PC-9 (cell line): ENCODE measurements around the gene ACP3. TPM values are rescaled to one million over a fixed set of nuclear protein-coding genes. Genes with fewer than 3 reads are reported as not detected.

ENCODE experiments used
- BruUV-seq: library from RNA; stranded (reverse); fragments of 400-500 nt; replicated peaks from 2 replicates; lab custom pipeline; 2021; lab: Mats Ljungman, UMichigan
- CTCF ChIA-PET: fragments of 300-600 bp; sonication (Branson Sonifier 250); formaldehyde crosslinking; loops from one replicate; lab custom pipeline; 2022; ENCODE audit warnings: antibody characterized with exemption; lab: Charles Lee
- POLR2A ChIA-PET: fragments of 300-600 bp; sonication (Branson Sonifier 250); formaldehyde crosslinking; loops from one replicate; lab custom pipeline; 2022; ENCODE audit warnings: antibody characterized with exemption; ENCODE audit not compliant: unreplicated experiment; lab: Charles Lee
- DNase-seq, 2 experiments: peaks; one replicate each; pipeline versions ENCODE4 v3.0.0 to v3.0.0-alpha.2; 2015 to 2022; ENCODE audit warnings: mixed read lengths in 1 of 2
- H2AFZ ChIP-seq: fragments of 200-600 bp; sonication (generic); 2 replicates; pipeline ENCODE4 v1.8.1; 2017; ENCODE audit warnings: antibody characterized with exemption
- H3F3A ChIP-seq: fragments of 200-600 bp; sonication (generic); 2 replicates; pipeline ENCODE4 v1.8.1; 2017; ENCODE audit warnings: antibody characterized with exemption, mild to moderate bottlenecking, low read depth; ENCODE audit not compliant: insufficient read depth
- H3K27ac ChIP-seq: fragments of 200-600 bp; sonication (generic); 2 replicates; pipeline ENCODE4 v1.6.1; 2016; ENCODE audit warnings: mixed run types
- H3K27me3 ChIP-seq: fragments of 200-600 bp; sonication (generic); 2 replicates; pipeline ENCODE4 v1.6.1; 2016; ENCODE audit warnings: low read depth, mixed run types; ENCODE audit not compliant: insufficient read depth
- H3K36me3 ChIP-seq: fragments of 200-600 bp; sonication (generic); 2 replicates; pipeline ENCODE4 v1.6.1; 2016; ENCODE audit warnings: low read depth, mixed run types
- H3K4me1 ChIP-seq: fragments of 200-600 bp; sonication (generic); replicated peaks from 2 replicates; pipeline ENCODE4 v1.6.1; 2016; ENCODE audit warnings: mixed run types; ENCODE audit not compliant: insufficient read depth
- H3K4me2 ChIP-seq: fragments of 200-600 bp; sonication (generic); 2 replicates; pipeline ENCODE4 v1.6.1; 2017; ENCODE audit warnings: mixed run types
- H3K4me3 ChIP-seq: fragments of 200-600 bp; sonication (generic); 2 replicates; pipeline ENCODE4 v1.6.1; 2016; ENCODE audit warnings: mixed run types
- H3K79me2 ChIP-seq: fragments of 200-600 bp; sonication (generic); 2 replicates; pipeline ENCODE4 v1.6.1; 2017; ENCODE audit warnings: low read depth, mixed run types
- H3K9me2 ChIP-seq: fragments of 200-600 bp; sonication (generic); 2 replicates; pipeline ENCODE4 v1.8.1; 2017; ENCODE audit warnings: mild to moderate bottlenecking; ENCODE audit not compliant: insufficient read depth
- H3K9me3 ChIP-seq: fragments of 200-600 bp; sonication (generic); 2 replicates; pipeline ENCODE4 v1.8.1; 2016; ENCODE audit warnings: low read depth; ENCODE audit not compliant: insufficient read depth
- H4K20me1 ChIP-seq: fragments of 200-600 bp; sonication (generic); 2 replicates; pipeline ENCODE4 v1.8.1; 2017; ENCODE audit not compliant: insufficient read depth
- EZH2 ChIP-seq: fragments of 200-600 bp; sonication (generic); IDR thresholded peaks from 2 replicates; pipeline ENCODE4 v1.8.0; 2017; ENCODE audit warnings: antibody characterized with exemption, low read depth
- intact Hi-C: fragments of 100-400 bp; cut with micrococcal nuclease; formaldehyde crosslinking; loops from one replicate; pipeline ENCODE4 v1.10.0; 2022; ENCODE audit not compliant: unreplicated experiment
- total RNA-seq: library from RNA; stranded (reverse); gene quantifications from 2 replicates; pipeline ENCODE4 v1.2.3, GENCODE V29; 2021
- TF ChIP-seq, protein P1 (sequence below): fragments of 200-600 bp; sonication (generic); conservative IDR thresholded peaks from 2 replicates; pipeline ENCODE4 v1.6.1; 2017; ENCODE audit warnings: mixed run types, antibody characterized with exemption, mild to moderate bottlenecking, moderate library complexity

Gene ACP3
- total RNA-seq, 1 experiment from 2014 or later = 3.5 TPM

DNA sequence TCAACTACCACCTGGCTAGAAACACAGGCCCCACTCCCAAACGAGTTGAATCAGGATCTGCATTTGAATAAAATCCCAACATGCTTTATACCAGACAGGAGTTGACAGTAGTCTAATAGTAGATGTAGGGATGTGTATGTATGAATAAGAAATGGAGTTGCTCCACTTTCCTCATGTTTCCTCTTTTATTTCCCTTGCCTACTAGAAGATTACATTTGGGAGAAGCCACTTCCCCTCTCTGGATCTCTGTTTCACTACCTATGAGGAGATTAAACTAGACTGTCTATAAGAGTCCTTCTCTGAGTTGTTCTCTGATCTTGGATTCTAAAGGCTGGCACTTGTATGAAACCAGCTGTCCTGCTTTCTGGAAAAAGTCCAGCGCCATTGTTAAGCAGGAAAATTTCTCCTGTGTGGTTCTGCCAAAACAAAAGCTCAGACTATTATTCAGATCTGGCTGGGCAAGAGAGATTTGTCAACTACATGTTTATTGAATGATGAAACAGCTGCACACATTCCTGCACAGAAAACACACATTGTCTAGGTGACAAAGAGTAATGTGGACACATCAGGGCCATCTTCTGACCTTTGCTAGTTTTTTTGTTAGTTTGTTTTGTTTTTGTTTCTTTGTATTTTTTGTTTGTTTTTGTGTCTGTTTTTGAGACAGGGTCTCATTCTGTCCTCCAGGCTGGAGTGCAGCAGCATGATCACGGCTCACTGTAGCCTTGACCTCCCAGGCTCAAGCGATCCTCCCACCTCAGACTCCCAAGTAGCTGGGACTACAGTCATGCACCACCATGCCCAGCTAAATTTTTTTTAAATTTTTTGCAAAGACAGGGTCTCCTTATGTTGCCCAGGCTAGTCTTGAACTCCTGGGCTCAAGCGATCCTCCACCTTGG, 29.9 kb downstream of the ACP3 start:
- peak overlapping the region; percentile 31; the same call in 1 of the 2 replicates for H3K4me2 ChIP-seq

DNA sequence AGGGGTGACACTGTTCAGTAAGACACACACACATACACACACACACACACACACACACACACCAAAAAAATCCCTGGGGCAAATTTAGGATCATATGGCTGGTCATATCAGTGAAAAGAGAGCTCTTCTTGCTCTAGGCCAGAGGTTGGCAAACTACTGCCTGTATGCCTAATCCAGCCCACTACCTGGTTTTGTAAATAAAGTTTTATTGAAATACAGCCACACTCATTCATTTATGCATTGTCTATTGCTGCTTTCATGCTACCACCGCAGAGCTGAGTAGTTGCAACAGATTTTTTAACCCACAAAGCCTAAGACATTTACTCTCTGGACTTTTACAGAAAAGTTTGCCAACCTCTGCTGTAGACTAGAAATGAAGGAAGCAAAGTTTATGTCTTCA, 30.6 kb downstream of the ACP3 start:
- H3K9me3 ChIP-seq = no peaks in the 10 kb centered on the region
- intact Hi-C loops = loop anchor here (5.0 to 10.0 kb wide), 2 partner anchors 69 to 343 kb away; partner anchors contain the start of gene DNAJC13
- ChIA-PET CTCF (interaction anchor here (0.6 to 0.7 kb wide), 3 partner anchors 91 to 332 kb away, joined by 3 to 8 read pairs (median 3); no protein-coding TSS in a partner anchor), POLR2A (no interaction called here)
- BruUV-seq = no TSS peak
- H3K9me2 ChIP-seq = no peaks in the 10 kb centered on the region
- H3F3A ChIP-seq = peaks cover 31% of the 10 kb centered on the region
- no peaks in the 10 kb centered on the region for H3K36me3 ChIP-seq
- H3K4me3 ChIP-seq = no peak overlapping the region
- H3K27me3 ChIP-seq = no peaks in the 10 kb centered on the region
- H3K4me2 ChIP-seq = no peak overlapping the region
- H3K27ac ChIP-seq = no peak overlapping the region
- H3K4me1 ChIP-seq = peaks cover 42% of the 10 kb centered on the region
- DNase-seq = no peak
- H3K79me2 ChIP-seq = no peaks in the 10 kb centered on the region
- no peak for TF ChIP-seq EZH2
- TF ChIP-seq, protein P1, sequence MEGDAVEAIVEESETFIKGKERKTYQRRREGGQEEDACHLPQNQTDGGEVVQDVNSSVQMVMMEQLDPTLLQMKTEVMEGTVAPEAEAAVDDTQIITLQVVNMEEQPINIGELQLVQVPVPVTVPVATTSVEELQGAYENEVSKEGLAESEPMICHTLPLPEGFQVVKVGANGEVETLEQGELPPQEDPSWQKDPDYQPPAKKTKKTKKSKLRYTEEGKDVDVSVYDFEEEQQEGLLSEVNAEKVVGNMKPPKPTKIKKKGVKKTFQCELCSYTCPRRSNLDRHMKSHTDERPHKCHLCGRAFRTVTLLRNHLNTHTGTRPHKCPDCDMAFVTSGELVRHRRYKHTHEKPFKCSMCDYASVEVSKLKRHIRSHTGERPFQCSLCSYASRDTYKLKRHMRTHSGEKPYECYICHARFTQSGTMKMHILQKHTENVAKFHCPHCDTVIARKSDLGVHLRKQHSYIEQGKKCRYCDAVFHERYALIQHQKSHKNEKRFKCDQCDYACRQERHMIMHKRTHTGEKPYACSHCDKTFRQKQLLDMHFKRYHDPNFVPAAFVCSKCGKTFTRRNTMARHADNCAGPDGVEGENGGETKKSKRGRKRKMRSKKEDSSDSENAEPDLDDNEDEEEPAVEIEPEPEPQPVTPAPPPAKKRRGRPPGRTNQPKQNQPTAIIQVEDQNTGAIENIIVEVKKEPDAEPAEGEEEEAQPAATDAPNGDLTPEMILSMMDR = no peak
- H4K20me1 ChIP-seq = no peaks in the 10 kb centered on the region
- H2AFZ ChIP-seq = no peak overlapping the region

More for the DNA sequence above, 29.9 kb downstream of the ACP3 start:
- Histone ChIP-seq H3K27me3 (no peaks in the 10 kb centered on the region), H3F3A (peaks cover 31% of the 10 kb centered on the region), H2AFZ (peak overlapping the region; percentile 41; the same call in 1 of the 2 replicates), H3K9me2 (no peaks in the 10 kb centered on the region), H3K4me1 (peaks cover 42% of the 10 kb centered on the region), H3K27ac (peak overlapping the region; percentile 52), H3K79me2 (no peaks in the 10 kb centered on the region), H3K4me3 (no peak overlapping the region), H3K36me3 (no peaks in the 10 kb centered on the region), H4K20me1 (no peaks in the 10 kb centered on the region), H3K9me3 (no peaks in the 10 kb centered on the region)
- ChIA-PET CTCF (interaction anchor here (0.7 kb wide), 2 partner anchors 90 to 333 kb away, joined by 3 to 8 read pairs; no protein-coding TSS in a partner anchor), POLR2A (interaction anchor here (0.7 kb wide), 1 partner anchor 64 kb away, joined by 4 read pairs; no protein-coding TSS in a partner anchor)
- BruUV-seq = no TSS peak
- TF ChIP-seq, protein P1 = no peak
- TF ChIP-seq EZH2 = no peak
- peak; percentile 50 to 76 for DNase-seq
- intact Hi-C loops = loop anchor here (5.0 to 10.0 kb wide), 2 partner anchors 70 to 342 kb away; partner anchors contain the start of gene DNAJC13

DNA sequence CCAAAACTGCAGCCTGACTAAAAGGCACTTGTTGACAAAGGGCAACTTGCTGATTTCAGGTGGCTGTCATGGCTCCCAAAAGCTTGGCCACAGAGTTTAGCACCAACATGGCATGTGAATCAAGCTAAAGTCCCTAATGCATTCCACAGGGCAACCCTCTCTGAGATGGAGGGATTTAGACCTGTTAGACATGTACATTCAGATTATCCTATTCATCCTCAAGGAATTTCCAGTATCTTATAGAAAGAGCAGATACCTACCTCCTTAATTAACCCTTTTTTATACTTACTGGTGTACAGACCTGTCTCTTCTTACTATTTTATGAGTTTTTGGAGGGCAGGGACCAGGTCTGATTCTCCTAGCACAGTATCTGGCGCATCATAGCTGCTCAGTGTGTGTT, 31.3 kb downstream of the ACP3 start:
- ChIA-PET CTCF (interaction anchor here (0.9 kb wide), 1 partner anchor 294 kb away, joined by 3 read pairs; no protein-coding TSS in a partner anchor), POLR2A (no interaction called here)
- H3K9me3 ChIP-seq = no peaks in the 10 kb centered on the region
- no TSS peak for BruUV-seq
- no peak overlapping the region for H3K4me2 ChIP-seq
- H3K4me3 ChIP-seq = no peak overlapping the region
- H3K9me2 ChIP-seq = no peaks in the 10 kb centered on the region
- no peaks in the 10 kb centered on the region for H3K79me2 ChIP-seq
- intact Hi-C loops = loop anchor here (5.0 to 10.0 kb wide), 2 partner anchors 69 to 344 kb away; partner anchors contain the start of gene DNAJC13
- H3K27me3 ChIP-seq = no peaks in the 10 kb centered on the region
- H3F3A ChIP-seq = peaks cover 31% of the 10 kb centered on the region
- no peaks in the 10 kb centered on the region for H4K20me1 ChIP-seq
- no peak overlapping the region for H3K27ac ChIP-seq
- TF ChIP-seq, protein P1 = no peak
- TF ChIP-seq EZH2 = no peak
- no peak overlapping the region for H2AFZ ChIP-seq
- H3K4me1 ChIP-seq = peaks cover 41% of the 10 kb centered on the region
- H3K36me3 ChIP-seq = no peaks in the 10 kb centered on the region
- no peak for DNase-seq
